ENCODE measurements around the gene CXCR3.
A peak's percentile ranks its signal among the peaks of the same experiment; 100 is the strongest.

The CXCR3 gene

GRCh38 chrX:71637253-71637618 is 18.9 kb upstream of the CXCR3 start:
- no peak for DNase-seq (ENCODE audit: low read depth in 2 of 2)

GRCh38 chrX:71636438-71637252 is 18.3 kb upstream of the CXCR3 start:
- no peak for DNase-seq (ENCODE audit: low read depth in 2 of 2)

- DNase-seq (ENCODE audit: low read depth in 2 of 2), result no peak
These were observed 16.1 kb upstream of the CXCR3 start for GRCh38 chrX:71634366-71634765.

- DNase-seq (ENCODE audit: low read depth in 2 of 2), result no peak
These were observed 14.8 kb upstream of the CXCR3 start for GRCh38 chrX:71632923-71633657.

- no peak for DNase-seq (ENCODE audit: low read depth in 2 of 2)
These were observed 11.2 kb upstream of the CXCR3 start for GRCh38 chrX:71629467-71629866.

- DNase-seq (ENCODE audit: low read depth in 2 of 2), result no peak
These were observed 9.5 kb upstream of the CXCR3 start for GRCh38 chrX:71627588-71628404.

- DNase-seq (ENCODE audit: low read depth in 2 of 2), result no peak
These were observed 8.3 kb upstream of the CXCR3 start for GRCh38 chrX:71626576-71626975.

GRCh38 chrX:71625471-71625870 is 7.2 kb upstream of the CXCR3 start:
- DNase-seq (ENCODE audit: low read depth in 2 of 2), result no peak

- DNase-seq (ENCODE audit: low read depth in 2 of 2), result no peak
These were observed 5.4 kb upstream of the CXCR3 start for GRCh38 chrX:71623714-71624113.

GRCh38 chrX:71622576-71623450 is 4.5 kb upstream of the CXCR3 start:
- DNase-seq (ENCODE audit: low read depth in 2 of 2), result peak; percentile 21 to 42

GRCh38 chrX:71622032-71622575 is 3.8 kb upstream of the CXCR3 start:
- no peak for DNase-seq (ENCODE audit: low read depth in 2 of 2)

- DNase-seq (ENCODE audit: low read depth in 2 of 2), result no peak
These were observed 3.3 kb upstream of the CXCR3 start for GRCh38 chrX:71621603-71622002.

- no peak for DNase-seq (ENCODE audit: low read depth in 2 of 2)
These were observed 1.7 kb upstream of the CXCR3 start for GRCh38 chrX:71619986-71620385.

GRCh38 chrX:71619193-71619592 is 882 bp upstream of the CXCR3 start:
- DNase-seq (ENCODE audit: low read depth in 2 of 2), result no peak

GRCh38 chrX:71618787-71619186 is 476 bp upstream of the CXCR3 start:
- DNase-seq (ENCODE audit: low read depth in 2 of 2), result no peak

- DNase-seq (ENCODE audit: low read depth in 2 of 2), result no peak
These were observed 569 bp downstream of the CXCR3 start for GRCh38 chrX:71617742-71618141.

- no peak for DNase-seq (ENCODE audit: low read depth in 2 of 2)
These were observed 1.4 kb downstream of the CXCR3 start for GRCh38 chrX:71616672-71617529.

GRCh38 chrX:71615954-71616353 is 2.4 kb downstream of the CXCR3 start:
- DNase-seq (ENCODE audit: low read depth in 2 of 2), result no peak

GRCh38 chrX:71615056-71615455 is 3.3 kb downstream of the CXCR3 start:
- no peak for DNase-seq (ENCODE audit: low read depth in 2 of 2)

GRCh38 chrX:71612256-71612655 is 6.1 kb downstream of the CXCR3 start:
- no peak for DNase-seq (ENCODE audit: low read depth in 2 of 2)
